IPS DF 6.9 (cell line): ENCODE results near the gene PECR.
"Not testable (repeated sequence)": the region's sequence is repeated elsewhere in the genome, so short reads cannot be mapped to it uniquely, and the experiment has no call there.

Experiments used
- DNase-seq: peaks from one replicate; pipeline ENCODE4 v3.0.0-alpha.2; 2013; ENCODE audit warnings: low read depth, low spot score
- H3K27ac ChIP-seq: one replicate; pipeline ENCODE4 v1.5.1; 2013; ENCODE audit warnings: low read length, control low read depth
- H3K27me3 ChIP-seq: 2 replicates; pipeline ENCODE4 v1.6.1; 2013; ENCODE audit warnings: mild to moderate bottlenecking, low read length; ENCODE audit not compliant: control insufficient read depth, insufficient read depth
- H3K36me3 ChIP-seq: 2 replicates; pipeline ENCODE4 v1.6.1; 2013; ENCODE audit warnings: low read length; ENCODE audit not compliant: control insufficient read depth, insufficient read depth
- H3K4me1 ChIP-seq: 2 replicates; pipeline ENCODE4 v1.6.1; 2013; ENCODE audit warnings: low read length; ENCODE audit not compliant: control insufficient read depth, insufficient read depth
- H3K4me3 ChIP-seq: 2 replicates; pipeline ENCODE4 v1.5.1; 2013; ENCODE audit warnings: mild to moderate bottlenecking, low read length
- H3K9me3 ChIP-seq: 2 replicates; pipeline ENCODE4 v1.6.1; 2013; ENCODE audit warnings: low read length, inconsistent platforms; ENCODE audit not compliant: control insufficient read depth, insufficient read depth
- WGBS: extraction: QIAGEN DNeasy Blood & Tissue Kit; methylation state at CpG from one replicate; pipeline ENCODE4 v1.1.7; 2013; ENCODE audit warnings: mixed read lengths, missing lambda C conversion rate; ENCODE audit not compliant: insufficient read length, insufficient coverage; 5-methylcytosine and 5-hydroxymethylcytosine counted together

PECR gene

DNA sequence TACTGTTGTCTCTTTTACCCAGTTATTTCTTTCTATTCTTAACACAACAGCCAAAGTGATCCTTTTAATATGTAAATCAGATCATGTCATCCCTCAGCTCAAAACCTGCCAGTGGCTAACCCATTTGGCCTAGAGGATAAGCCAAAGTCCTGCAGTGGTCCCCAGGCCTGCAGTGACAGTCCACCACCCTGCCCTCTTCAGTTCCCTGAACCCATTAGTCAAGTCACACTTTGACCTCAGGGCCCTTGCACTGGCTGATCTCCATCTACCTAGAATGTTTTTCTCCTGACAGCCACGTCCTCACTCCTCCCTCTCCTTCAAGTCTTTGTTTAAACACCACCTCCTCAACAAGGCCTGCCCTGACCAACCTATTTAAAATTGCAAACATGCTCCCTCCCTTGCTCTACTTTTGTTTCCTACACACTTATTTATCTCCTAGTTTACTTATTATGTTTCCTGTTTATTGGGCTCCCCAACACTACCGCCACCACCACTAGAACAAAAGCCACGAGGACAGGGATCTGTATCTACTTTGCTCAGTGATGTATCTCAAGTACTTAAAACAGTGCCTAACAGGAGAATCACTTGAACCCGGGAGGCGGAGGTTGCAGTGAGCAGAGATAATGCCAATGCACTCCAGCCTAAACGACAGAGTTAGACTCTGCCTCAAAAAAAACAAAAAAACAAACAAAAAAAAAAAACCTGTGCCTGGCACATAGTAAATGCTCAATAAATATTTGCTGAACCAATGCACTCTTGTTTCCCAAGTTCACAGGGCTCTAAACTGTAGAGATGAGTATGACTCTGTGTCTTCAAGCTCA, 77.5 kb downstream of the PECR start:
- Histone ChIP-seq H3K9me3 (no peaks in the 10 kb centered on the region), H3K4me1 (peaks cover 10% of the 10 kb centered on the region), H3K27me3 (no peaks in the 10 kb centered on the region), H3K4me3 (no peak overlapping the region), H3K27ac (no peak overlapping the region), H3K36me3 (no peaks in the 10 kb centered on the region)
- WGBS = no CpG with 5 or more reads among the region's 6 CpGs
- no peak for DNase-seq

DNA sequence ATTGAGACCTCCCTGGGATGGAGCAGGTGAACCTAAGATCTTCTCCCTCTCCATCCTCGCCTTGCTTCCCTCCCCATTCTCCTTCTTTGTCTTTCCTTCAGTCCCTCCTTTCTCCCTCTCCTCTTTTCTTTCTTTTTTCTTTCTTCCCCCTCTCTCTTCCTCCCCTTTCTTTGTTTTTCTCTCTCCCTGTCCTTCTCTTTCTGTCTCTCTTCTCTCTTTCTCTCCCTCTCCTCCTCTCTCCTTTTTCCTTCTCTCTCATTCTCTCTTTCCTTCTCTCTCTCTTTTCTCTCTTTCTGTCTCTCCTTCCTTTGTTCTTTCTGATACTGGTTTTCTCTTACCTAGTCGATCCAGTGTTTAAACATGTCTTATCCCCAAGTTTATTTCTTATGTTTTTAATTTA, 78.9 kb downstream of the PECR start:
- H3K27ac ChIP-seq = no peak overlapping the region
- peaks cover 10% of the 10 kb centered on the region for H3K4me1 ChIP-seq
- H3K9me3 ChIP-seq = no peaks in the 10 kb centered on the region
- H3K27me3 ChIP-seq = no peaks in the 10 kb centered on the region
- DNase-seq = no peak
- no CpG with 5 or more reads among the region's 2 CpGs for WGBS
- H3K4me3 ChIP-seq = no peak overlapping the region
- no peaks in the 10 kb centered on the region for H3K36me3 ChIP-seq

DNA sequence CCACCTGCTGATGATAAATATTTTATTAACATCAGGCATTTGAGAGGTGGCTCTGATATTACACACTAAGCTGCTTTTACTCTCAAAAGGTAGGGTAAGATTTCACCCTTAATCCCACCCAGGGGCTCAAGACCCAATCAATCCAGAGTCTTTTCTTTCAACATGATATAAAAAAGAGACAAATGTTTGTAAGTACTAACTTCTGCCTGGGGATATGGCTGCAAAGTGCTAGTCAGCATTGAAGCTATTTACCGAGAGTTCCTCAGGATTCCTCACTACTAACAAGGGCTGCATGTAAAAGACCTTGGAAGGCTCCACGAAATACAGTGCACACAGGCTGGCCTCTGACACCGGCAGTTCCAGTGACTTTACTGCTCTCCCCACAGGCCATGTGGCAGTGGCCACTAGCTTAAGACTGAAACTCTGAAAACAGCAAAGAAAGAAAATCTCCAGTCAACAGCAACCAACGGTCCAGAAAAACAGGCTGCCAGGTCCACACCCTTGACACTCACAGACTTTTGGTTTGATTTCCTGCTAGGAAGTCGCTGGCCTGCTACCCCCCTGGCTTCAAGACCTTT, 79.4 kb downstream of the PECR start:
- H3K9me3 ChIP-seq = no peaks in the 10 kb centered on the region
- H3K4me1 ChIP-seq = peaks cover 10% of the 10 kb centered on the region
- no peak for DNase-seq
- H3K36me3 ChIP-seq = no peaks in the 10 kb centered on the region
- no CpG with 5 or more reads among the region's 5 CpGs for WGBS
- H3K27me3 ChIP-seq = no peaks in the 10 kb centered on the region
- H3K4me3 ChIP-seq = no peak overlapping the region
- H3K27ac ChIP-seq = no peak overlapping the region

DNA sequence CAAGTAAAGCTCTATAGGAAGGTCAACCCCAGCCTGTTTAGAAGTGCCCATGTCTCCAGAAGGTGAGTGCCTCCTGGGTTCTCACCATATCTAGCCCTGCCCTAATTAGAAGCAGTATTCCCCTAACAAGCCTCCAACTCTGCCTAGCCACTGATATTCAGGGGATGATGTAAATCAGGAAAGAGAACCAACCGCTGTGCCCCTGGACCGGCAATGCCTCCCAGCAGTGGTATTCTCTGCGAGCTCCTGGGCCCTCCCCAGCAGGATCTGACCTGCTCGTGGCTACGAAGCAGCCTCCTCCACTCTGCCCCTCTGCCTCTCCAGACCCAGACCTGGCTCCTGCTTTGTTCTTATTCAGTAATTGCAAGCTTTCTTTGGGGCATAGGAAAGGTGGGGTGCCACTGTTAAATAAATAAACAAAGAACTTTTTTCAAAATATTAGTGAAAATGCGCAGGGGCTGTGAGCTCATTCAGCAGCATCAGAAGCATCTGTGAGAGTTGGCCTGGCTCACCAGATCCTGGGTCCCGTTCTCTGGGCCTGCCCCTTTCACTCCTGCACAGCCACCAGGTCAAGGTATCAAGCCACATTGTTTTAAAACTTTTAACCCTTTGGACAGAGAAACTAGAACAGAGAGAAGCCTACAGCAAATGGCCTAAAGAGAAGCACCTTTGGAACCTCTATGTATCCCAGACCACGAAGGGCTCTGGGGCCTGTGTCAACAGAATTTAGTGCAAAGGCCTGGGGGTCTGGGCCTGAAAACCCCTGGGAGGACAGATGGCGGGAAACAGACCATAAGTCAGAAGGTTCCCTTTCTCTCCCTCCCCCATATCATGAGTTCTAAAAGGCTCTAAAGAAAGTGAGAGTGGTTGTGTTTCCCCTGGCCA, 80.2 kb downstream of the PECR start:
- WGBS = no CpG with 5 or more reads among the region's 9 CpGs
- DNase-seq = no peak
- peaks cover 8% of the 10 kb centered on the region for H3K4me1 ChIP-seq

DNA sequence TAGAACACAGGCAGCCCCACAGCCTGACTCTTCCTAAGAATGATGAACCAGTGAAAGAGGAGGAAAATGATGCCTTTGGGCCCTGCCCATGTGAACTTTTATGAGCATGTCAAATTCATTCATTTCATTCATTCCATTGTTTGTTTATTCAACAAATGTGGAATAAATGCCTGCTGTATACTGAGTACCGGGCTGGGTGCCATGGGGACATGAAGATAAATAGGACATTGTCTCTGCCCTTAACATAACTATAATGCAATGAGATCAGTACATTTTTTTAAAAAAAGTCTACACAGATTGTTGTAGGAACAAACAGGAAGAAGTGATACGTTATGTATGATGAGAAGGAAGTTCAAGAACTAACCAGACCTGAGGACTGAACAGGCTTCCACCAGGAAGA, 83.0 kb downstream of the PECR start:
- Histone ChIP-seq H3K4me3 (no peak overlapping the region), H3K4me1 (0 out of 2 replicates have a peak, but pooled peaks cover 4% of the 10 kb centered on the region), H3K27me3 (no peaks in the 10 kb centered on the region), H3K9me3 (no peaks in the 10 kb centered on the region), H3K36me3 (no peaks in the 10 kb centered on the region), H3K27ac (no peak overlapping the region)
- DNase-seq = no peak
- no CpG with 5 or more reads among the region's 2 CpGs for WGBS

More for the DNA sequence above, 80.2 kb downstream of the PECR start:
- no peaks in the 10 kb centered on the region for H3K9me3 ChIP-seq
- no peaks in the 10 kb centered on the region for H3K27me3 ChIP-seq
- H3K4me3 ChIP-seq = no peak overlapping the region
- no peaks in the 10 kb centered on the region for H3K36me3 ChIP-seq
- no peak overlapping the region for H3K27ac ChIP-seq

DNA sequence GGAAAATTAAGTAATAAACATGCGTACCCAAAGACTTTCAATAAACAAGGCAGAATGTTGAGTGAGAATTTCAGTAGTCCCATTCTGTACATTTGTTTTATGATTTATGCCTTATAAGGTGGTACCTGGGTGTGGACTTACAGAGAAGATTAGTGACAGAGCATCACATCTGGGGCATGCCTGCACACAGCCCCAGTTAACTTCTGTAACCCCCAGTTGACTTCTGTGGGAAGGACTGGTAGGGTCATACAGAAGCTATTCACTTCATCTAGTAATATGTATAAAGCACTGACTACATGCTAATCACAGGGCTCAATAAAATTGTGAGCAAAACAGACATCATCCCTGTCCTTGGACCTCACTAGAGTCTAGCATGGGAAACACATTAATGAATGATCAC, 84.4 kb downstream of the PECR start:
- WGBS = no CpG with 5 or more reads among the region's 1 CpG
- H3K36me3 ChIP-seq = no peaks in the 10 kb centered on the region

DNA sequence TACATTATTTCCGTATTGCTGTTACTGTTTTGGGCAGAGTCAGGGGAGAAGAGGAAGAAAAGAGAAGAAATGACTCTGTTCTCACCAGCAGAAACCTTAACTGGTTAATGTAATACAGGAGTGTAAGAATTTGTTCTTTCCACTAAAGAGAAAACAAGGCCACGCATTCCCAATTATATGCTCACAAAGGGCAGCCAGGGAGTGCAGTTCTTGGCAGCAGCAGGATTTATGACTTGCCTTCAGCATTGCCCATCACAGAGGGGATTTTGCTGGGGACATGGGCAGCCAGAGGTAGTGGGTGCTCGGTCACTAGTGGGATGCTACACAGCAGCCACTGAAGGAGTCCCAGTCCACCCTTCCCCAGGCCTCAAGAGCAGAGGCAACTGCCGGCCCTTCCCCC, 86.7 kb downstream of the PECR start:
- Histone ChIP-seq H3K27ac (no peak overlapping the region), H3K27me3 (no peaks in the 10 kb centered on the region), H3K4me3 (no peak overlapping the region), H3K36me3 (no peaks in the 10 kb centered on the region), H3K4me1 (no peaks in the 10 kb centered on the region), H3K9me3 (no peaks in the 10 kb centered on the region)
- no CpG with 5 or more reads among the region's 4 CpGs for WGBS
- no peak for DNase-seq

More for the DNA sequence above, 84.4 kb downstream of the PECR start:
- DNase-seq = no peak
- Histone ChIP-seq H3K9me3 (no peaks in the 10 kb centered on the region), H3K27ac (no peak overlapping the region), H3K4me3 (no peak overlapping the region), H3K27me3 (no peaks in the 10 kb centered on the region), H3K4me1 (0 out of 2 replicates have a peak, but pooled peaks cover under 1% of the 10 kb centered on the region)

DNA sequence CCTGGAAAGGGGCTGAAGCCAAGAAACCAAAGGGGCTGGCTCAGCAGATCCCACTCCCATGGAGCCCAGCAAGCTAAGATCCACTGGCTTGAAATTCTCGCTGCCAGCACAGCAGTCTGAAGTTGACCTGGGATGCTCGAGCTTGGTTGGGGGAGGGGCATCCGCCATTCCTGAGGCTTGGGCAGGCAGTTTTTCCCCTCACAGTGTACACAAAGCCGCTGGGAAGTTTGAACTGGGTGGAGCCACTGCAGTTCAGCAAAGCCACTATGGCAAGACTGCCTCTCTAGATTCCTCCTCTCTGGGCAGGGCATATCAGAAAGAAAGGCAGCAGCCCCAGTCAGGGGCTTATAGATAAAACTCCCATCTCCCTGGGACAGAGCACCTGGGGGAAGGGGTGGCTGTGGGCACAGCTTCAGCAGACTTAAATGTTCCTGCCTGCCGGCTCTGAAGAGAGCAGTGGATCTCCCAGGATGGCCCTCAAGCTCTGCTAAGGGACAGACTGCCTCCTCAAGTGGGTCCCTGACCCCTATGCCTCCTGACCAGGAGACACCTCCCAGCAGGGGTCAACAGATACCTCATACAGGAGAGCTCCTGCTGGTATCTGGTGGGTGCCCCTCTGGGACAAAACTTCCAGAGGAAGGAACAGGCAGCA, 92.9 kb downstream of the PECR start:
- H3K36me3 ChIP-seq, H3K27ac ChIP-seq, H3K4me3 ChIP-seq, H3K4me1 ChIP-seq, H3K27me3 ChIP-seq, DNase-seq, H3K9me3 ChIP-seq: not testable (repeated sequence)
- WGBS = no CpG with 5 or more reads among the region's 5 CpGs
